Suprapubic skin (tissue), 4 donors: ENCODE data around the gene ZAR1.

Experiments used
- POLR2A ChIP-seq, 2 donors: fragments of 450-650 bp; IDR thresholded peaks; one replicate each; pipeline ENCODE4 v1.6.1; 2017; ENCODE audit warnings: antibody characterized with exemption in 2 of 2, mild to moderate bottlenecking in 2 of 2, moderate library complexity in 2 of 2
- POLR2AphosphoS5 ChIP-seq, 3 donors: sonication (generic); formaldehyde crosslinking; IDR thresholded peaks; one replicate each; pipeline ENCODE4 v1.6.1; 2017; ENCODE audit warnings: antibody characterized with exemption in 3 of 3
- TF ChIP-seq, protein P1 (sequence below), 2 donors: fragments of 200-600 bp in 1 of 2; fragments of 450-650 bp in 1 of 2; sonication (generic) in 1 of 2; IDR thresholded peaks; one replicate each; pipeline ENCODE4 v1.5.1; 2016 to 2019; ENCODE audit warnings: antibody characterized with exemption in 2 of 2, mild to moderate bottlenecking in 1 of 2, moderate library complexity in 1 of 2

DNA sequence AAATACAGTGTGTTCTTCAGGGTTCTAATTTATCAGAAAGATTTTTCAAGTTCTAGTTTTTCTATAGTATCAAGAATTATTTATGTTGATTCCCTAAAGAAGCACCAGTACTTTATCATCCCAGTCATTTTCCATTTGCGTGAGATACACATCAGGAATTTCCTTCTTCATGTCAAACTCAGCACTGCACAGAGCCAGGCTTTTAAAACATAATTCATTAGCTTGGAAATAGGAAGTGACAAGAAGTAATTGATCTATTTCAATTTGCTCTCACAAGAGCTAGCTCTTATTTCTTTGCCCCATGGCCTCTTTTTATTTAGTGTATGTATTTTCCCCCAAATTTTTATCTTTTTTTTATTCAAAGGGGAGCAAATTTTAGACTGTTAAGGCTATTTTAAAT, 19.9 kb upstream of the ZAR1 start:
- TF ChIP-seq POLR2AphosphoS5 (IDR thresholded peaks at IDR 0.05) (no peak), POLR2A (IDR thresholded peaks at IDR 0.05) (no peak)
- TF ChIP-seq, protein P1, sequence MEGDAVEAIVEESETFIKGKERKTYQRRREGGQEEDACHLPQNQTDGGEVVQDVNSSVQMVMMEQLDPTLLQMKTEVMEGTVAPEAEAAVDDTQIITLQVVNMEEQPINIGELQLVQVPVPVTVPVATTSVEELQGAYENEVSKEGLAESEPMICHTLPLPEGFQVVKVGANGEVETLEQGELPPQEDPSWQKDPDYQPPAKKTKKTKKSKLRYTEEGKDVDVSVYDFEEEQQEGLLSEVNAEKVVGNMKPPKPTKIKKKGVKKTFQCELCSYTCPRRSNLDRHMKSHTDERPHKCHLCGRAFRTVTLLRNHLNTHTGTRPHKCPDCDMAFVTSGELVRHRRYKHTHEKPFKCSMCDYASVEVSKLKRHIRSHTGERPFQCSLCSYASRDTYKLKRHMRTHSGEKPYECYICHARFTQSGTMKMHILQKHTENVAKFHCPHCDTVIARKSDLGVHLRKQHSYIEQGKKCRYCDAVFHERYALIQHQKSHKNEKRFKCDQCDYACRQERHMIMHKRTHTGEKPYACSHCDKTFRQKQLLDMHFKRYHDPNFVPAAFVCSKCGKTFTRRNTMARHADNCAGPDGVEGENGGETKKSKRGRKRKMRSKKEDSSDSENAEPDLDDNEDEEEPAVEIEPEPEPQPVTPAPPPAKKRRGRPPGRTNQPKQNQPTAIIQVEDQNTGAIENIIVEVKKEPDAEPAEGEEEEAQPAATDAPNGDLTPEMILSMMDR (IDR thresholded peaks at IDR 0.05), result no peak
